GM18520 (cell line): Measurements from ENCODE around the gene ZNF174.
A peak's percentile ranks its signal among the peaks of the same experiment; 100 is the strongest.

Experiments used
- ATAC-seq: cut with Tn5 transposase; IDR thresholded peaks from one replicate; pipeline ENCODE4 v1.9.1; 2021; ENCODE audit not compliant: unreplicated experiment

ZNF174 gene

DNA sequence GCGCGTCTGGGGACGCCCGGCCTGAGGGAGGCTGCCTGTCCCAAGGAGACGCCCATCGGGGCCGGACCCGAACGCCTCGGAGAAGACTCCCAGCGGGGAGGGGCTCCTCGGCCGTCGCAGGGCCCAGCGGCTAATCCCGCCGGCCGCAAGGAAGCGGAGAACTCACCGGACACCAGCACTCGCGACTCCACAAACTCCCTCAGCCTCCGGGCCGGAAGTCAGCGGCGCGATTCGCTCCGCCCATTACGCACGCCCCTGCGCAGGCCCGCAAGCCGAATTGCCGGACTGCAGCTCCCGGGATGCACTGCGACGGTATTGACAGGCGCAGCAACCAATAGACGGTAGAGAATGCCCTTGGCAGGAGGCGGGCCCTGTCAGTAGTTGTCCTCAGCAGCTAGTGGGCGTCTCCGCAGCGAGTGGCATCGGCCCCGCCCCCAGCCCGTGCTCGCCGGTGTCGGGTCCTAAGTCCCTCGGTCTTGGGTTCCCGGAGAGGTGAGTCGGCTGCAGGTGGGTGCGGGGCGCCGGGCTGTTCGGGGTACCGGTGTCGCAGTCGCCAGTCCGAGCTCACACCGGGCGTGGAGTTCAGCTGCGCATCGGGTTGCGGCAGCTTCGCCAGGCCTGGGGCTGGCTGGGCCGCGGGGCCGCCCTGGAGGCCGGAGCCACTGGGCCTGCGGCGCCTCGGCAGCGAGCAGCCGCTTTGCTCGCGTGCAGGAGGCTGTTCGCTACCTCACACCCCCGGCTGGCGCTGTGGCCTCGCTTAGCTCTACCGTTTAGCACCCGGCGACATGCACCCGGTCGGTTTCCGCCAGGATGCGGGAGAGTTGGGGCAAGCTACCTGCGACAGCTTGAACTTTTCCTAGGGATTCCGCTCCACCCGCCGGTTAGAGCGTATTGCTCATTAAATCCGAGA, at the start of gene ZNF174, which contains the start of gene ZSCAN32:
Gene ZNF174, plus strand, starts transcription at position 437 of the 910 bp plus-strand sequence. CDS start 790 bp downstream, outside the sequence.
Gene ZSCAN32, minus strand, starts transcription at position 226 of the 910 bp plus-strand sequence. CDS start 3,447 bp downstream, outside the sequence.
- ATAC-seq = peak; percentile 97

DNA sequence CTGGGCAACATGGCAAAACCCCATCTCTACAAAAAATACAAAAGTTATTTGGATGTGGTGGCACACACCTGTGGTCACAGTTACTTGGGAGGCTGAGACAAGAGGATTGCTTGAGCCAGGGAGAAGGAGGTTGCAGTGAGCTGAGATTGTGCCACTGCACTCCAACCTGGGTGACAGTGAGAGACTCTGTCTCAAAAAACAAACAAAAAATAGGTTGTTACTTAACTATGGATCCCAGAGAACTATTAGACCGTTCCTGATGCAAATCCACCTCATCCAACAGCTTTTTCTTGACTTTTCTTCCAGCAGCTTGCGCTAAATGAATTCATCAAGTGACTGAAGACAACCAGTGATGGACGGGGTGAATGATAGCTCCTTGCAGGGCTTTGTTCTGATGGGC, 45.4 kb upstream of the ZNF174 start, which contains the start of gene OR2C1:
Gene OR2C1, plus strand, starts transcription at position 301 of the 400 bp plus-strand sequence. Its CDS starts 52 bp downstream, at position 353.
- ATAC-seq = no peak

DNA sequence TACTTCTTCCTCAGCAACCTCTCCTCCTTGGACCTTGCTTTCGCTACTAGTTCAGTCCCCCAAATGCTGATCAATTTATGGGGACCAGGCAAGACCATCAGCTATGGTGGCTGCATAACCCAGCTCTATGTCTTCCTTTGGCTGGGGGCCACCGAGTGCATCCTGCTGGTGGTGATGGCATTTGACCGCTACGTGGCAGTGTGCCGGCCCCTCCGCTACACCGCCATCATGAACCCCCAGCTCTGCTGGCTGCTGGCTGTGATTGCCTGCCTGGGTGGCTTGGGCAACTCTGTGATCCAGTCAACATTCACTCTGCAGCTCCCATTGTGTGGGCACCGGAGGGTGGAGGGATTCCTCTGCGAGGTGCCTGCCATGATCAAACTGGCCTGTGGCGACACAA, 44.9 kb upstream of the ZNF174 start:
- no peak for ATAC-seq

DNA sequence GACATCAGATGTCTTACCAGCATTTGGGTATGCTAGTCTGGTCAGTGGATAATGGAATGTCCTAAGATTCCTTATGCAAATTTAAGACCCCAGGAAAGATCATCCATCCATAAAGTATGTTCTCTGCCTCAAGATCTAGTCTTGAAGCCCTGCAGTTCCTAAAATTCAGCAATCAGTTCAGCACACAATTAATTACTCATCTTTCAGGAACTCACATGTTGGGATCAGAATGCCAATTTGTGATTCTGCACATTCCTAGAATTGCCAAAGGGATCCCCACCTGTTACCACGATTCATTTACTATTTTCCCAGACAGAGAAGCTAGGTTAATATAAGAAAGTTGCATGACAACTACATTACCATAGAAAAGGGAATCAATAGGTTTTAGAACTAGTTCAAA, 42.1 kb upstream of the ZNF174 start:
- no peak for ATAC-seq

DNA sequence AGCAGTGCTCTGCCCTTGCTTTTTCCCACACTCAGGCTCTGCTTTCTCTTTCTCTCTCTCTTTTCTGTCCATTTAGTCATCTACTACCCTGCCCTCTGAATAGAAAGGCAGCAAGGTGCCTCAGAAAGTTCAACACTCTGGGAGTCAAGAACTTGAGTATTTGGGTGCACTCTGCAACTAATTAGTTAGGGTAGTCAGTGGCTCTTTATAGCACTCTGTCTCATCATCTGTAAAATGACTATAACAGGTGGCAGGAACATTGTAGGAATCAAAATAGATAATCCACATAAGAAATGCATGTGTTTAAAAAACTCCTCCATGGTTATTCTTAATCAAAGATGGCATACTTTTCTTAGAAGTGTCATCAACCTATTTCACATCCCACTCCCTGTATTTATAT, 38.1 kb upstream of the ZNF174 start:
- no peak for ATAC-seq

DNA sequence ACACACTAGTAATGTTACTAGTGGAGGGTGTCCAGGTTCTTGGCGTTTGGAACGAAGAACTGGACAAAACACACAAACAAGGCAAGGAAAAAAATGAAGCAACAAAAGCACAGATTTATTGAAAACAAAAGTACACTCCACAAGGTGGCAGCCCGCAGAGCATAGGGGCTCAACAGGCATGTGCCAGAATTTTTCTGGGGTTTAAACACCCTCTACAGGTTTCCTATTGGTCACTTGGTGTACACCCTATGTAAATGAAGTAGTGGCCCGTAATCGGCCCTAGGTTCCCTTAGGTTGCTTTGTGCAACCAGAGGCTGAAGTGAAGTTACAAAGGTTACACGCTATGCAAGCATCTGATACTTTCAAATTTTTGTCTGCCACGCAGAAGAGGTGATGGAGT, 37.2 kb upstream of the ZNF174 start:
- no peak for ATAC-seq

DNA sequence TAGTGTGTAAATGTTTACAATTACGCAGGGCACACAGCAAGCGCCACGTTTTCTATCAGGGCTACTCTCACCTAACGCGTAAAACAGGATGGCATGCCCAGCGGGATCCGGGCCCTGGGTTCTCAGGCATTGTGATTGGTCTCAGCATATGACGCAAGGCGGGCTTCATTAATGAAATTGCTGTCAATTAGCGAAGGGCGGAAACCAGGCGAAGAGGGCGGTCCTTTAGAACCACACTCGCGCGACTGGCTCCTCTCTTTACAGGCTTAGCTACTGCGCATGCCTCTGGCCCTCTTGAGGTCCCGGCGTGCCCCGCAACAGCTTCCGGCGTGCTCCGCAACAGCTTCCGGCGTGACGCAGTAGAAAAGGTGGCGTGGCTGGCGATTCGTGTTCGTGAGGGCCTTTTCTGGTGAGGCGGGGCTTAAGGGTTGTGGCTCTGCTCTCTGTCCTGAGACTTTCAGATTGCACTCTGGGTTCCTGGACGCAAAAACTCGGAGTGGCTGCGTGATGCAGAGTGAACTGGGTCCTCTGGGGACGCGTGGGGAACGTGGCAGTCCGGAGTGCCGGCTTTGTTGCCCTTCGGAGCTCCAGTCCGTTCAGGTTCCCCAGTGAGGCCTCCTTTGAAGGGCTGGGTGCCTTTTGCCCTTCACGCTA, 36.1 kb upstream of the ZNF174 start:
- ATAC-seq = no peak

DNA sequence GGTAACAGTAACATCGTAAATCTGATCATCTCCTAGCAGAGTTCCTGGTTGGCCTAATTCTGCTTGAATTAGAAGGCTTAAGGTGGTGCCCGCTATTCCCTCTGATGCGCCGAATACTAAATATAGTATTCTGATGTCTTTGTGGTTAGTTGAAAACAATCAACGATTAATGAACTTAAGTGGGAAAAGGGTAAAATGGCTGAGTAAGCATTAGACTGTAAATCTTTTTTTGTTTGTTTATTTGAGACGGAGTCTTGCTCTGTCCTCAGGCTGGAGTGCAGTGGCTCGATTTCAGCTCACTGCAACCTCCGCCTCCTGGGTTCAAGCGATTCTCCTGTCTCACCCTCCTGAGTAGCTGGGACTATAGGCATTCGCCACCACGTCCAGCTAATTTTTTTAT, 31.9 kb upstream of the ZNF174 start:
- no peak for ATAC-seq

DNA sequence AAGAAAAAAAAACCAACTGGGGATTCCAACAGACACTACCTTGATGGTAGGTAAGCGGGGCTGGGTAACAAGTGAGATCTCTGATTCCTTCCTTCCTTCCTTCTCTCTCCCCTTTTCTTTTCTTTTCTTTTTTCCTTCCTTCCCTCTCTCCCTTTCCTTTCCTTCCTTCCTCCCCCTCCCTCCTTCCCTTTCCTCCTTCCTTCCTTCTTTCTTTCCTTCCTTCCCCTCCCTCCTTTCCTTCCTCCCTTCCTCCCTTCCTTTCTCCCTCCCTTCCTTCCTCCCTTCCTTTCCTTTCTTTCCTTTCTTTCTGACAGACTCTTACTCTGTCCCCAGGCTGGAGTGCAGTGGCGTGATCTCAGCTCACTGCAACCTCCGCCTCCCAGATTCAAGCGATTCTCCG, 25.3 kb upstream of the ZNF174 start:
- ATAC-seq = no peak

DNA sequence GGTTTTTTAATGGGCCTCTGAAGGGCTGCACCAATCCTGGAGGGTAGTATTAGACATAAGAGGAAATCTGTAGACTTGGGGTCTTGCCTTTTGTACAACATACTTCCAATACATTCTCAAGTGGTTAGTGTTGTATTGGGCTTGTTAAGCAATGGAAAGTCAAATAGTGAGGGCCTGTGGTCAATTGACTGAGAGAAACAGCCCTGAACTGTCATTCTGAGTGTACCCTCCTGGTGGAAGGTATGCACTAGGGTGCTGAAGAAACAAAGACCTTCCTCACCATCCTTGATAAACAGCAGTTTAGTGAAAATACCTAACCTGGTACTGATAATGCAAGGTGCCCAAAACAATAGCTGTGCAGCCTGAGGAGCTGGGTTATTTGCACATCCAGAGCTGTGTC, 23.1 kb upstream of the ZNF174 start:
- no peak for ATAC-seq

DNA sequence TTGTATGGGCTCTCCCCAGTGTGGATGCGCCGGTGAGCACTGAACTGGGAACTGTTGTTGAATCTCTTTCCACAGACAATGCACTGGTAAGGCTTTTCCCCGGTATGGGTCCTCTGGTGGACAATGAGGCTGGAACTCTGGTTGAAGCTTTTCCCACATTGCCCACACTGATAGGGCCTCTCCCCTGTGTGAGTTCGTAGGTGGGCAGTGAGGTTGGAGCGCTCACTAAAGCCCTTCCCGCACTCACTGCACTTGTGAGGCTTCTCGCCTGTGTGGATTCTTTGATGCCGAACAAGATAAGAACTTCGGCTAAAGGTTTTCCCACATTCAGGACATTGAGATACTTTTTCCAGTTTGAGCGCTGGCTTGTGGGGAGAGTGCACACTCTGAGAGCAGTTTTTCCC, 18.0 kb upstream of the ZNF174 start:
- no peak for ATAC-seq

DNA sequence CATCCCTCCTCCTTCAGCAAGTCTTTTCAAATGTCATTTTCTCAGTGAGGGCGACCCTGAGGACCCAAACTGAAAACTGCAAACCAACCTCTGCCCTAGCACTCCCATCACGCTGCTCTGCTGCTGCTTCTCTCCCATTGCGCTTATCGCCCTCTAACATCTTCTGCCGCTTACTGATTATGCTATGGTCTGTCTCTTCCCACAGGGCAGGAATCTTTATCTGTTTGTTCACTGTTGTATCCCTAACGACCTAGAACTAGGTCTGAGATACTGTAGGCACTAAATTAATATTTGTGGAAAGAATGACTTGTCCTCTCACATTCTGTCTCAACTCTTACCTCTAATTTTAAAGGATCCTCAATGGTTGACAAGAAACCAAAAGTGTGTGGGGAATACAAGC, 12.7 kb upstream of the ZNF174 start:
- no peak for ATAC-seq

DNA sequence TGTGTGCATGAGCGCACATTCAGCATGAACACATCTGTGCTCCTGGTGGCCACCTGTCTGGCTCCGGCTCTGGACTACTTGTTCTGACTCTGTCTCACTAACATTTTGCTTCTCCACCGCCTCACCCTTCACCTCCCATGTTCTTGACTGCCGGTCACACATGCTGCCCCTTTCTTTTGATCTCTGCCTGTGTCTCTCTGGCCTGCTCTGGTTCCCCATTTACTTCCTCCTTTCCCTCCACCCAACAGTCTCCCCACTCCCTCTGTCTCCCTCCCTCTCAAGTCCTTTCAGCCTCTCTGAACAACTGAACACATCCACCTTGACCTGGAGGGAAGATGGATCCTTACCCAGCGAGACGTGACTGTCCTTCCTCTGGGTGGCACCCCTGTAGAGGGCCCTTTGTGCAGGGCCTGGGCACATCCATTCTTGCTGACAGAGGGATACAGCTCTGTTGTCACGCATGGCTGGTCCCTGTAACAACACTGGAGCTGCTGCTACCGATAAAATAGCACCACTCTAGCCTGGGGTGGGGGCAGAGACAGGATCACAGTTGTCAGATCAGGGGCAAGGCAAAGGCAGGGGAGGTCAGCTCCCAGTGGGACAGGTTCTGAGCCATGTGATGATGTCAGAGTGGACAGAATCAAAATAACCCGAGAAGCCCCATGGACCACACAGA, 11.2 kb upstream of the ZNF174 start:
- ATAC-seq = no peak

DNA sequence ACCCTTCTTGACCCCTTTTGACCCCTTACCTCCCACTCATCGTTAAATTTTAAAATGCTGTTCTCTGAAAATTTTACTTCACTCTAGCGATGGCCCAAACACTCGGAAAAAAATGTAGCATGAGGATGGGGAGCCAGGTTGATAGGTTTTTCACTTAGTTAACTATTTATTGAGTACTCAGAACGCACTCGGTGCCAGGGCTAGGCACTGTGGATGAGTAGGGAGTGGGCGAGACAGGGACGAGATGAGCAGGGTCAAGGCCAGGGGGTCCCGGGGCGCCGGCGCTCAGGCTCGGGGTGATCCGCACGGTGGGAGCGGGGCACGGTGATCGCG, 603 bp upstream of the ZNF174 start:
- ATAC-seq = no peak

DNA sequence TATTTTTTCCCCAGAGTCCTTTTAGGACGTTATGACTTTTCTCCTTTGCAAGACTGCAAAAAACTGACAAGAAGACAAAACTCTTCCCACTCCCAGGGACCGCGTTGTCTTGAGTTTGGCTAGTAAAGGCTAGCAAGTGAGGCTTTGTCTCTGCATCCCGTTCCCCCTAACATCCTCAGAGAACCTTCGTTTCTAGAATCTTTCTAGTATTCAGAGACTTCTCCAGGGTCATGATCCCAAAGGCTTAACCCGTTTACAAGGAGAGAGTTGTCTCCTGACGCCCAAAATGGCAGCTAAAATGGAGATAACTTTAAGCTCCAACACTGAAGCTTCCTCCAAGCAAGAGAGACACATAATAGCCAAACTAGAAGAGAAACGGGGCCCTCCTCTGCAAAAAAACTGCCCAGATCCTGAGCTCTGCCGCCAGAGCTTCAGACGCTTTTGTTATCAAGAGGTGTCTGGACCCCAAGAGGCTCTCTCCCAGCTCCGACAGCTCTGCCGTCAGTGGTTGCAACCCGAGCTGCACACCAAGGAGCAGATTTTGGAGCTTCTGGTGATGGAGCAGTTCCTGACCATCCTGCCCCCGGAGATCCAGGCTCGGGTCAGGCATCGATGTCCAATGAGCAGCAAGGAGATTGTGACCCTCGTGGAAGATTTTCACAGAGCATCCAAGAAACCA, 843 bp downstream of the ZNF174 start:
- ATAC-seq = no peak

DNA sequence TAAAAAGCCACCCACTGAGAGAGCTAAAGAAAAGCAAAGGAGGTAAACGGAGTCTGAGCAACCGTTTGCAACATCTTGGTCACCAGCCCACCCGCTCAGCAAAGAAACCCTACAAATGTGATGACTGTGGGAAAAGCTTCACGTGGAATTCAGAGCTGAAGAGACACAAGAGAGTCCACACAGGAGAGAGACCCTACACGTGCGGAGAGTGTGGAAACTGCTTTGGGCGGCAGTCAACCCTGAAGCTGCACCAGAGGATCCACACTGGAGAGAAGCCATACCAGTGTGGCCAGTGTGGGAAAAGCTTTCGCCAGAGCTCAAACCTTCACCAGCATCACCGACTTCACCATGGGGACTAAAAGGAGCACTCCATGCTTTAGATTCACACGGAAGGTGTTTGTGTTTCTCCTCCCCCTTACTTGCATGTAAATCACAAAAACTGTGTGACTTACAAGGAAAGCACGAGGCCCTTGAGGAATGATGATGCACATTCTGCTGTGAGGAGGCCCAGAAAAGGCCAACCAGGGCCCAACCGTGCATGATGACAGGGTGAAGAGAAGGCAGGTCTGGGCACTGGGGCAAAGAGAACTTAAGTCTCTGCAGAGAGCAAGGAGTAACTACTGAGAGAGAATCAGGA, 7.7 kb downstream of the ZNF174 start:
- no peak for ATAC-seq

DNA sequence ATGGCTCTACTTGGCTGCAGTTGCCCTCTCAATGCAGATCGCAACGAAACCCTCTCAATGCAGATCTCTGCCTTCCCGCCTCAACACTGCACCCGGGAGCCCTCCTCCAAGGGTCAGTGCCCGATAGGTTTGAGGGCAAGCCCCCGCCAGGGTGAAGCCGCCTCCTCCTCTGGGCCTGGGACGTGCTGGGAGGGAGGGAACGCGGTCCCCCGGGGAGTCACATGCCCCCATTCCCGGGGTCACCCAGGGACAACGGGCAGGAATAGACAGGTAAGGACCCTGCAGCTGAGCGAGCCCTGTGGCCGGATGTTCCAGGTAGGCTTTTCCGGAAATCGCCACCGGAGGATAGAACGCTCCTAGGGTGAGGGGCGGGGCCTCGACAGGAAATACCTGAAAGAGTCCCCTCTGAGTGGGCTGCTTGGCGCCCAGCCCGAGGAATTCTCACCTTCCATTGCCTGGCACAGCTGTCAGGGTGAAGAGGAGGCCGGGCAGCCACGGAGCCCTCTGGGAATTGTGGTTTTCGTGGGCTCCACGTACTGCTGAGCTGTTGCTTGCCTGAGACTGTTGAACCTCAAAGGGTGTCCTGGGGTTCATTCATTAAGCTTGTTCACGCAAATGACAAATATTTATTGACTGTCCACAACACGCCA, 12.8 kb downstream of the ZNF174 start:
- ATAC-seq = no peak

DNA sequence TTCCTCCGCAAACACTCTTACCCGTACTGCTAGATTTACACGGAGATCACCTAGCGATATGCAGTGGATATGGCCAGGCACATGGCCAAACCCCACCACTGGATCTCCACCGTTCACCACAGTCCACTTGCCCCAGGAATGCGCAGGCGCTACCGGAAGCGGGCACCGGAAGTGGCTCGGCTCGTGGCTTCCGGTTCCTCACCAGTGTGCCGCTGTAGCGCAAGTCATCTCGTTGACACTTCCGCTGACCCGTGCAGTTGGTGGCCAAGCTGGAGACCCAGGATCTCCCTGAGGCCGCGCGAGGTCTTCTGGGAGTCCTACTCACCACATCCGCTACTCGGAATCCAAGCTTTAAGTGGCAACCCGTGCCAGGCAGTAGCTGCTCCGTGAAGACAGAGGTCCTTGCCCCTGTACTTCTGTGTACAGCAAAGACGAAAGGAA, 30.8 kb downstream of the ZNF174 start:
- no peak for ATAC-seq

DNA sequence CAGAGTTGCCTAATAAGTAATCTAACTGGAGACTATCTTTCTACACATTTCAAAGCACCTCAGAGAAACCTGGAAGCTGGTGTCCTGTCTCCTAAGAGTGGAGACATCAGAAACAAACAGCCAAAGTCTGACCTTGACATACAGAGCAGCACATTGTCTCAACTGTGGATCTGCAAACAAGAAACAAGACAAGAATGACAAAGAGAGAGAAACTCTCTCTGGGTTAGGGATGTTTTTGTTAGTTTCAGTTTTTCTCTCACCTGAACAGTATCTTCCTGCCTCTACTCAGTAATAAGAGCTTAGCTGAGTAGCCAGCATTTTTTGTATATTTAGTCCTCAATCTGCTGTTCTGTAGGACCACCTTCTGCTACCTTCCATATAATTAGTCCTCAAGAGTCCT, 33.4 kb downstream of the ZNF174 start:
- no peak for ATAC-seq

DNA sequence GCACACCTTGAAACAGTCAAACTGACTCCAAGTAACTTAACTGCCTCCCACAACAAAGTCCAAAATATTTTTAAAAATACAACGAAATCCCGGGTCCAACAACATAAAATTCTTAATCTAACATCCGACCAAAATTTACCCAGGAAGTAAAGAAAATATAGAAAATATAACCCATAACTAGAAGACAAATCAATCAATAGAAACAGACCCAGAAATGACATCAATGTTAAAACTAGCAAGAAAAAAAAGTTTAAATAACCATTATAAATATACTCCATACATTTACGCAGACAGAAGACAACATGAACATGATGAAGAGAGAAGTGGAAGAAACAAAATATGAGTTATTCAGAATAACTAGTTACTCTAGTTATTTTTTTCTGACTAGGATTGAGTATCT, 38.6 kb downstream of the ZNF174 start:
- no peak for ATAC-seq
